Astrocyte (in vitro differentiated cells and primary cell): ENCODE results near the gene ACAD11.

Experiments
- CTCF ChIP-seq: IDR thresholded peaks from 2 replicates; pipeline ENCODE4 v1.5.1; 2011; ENCODE audit warnings: low read depth, mild to moderate bottlenecking, inconsistent platforms, low read length, moderate library complexity; ENCODE audit not compliant: insufficient read depth
- EZH2 ChIP-seq: IDR thresholded peaks from 2 replicates; pipeline ENCODE4 v1.6.1; 2012; ENCODE audit warnings: mild to moderate bottlenecking, low read length, inconsistent platforms; ENCODE audit not compliant: insufficient read depth

- TF ChIP-seq EZH2 (no peak), CTCF (no peak)
Measured at GRCh38 chr3:132519914-132520313, 139.7 kb downstream of the ACAD11 start.
